Fibroblast of skin of right quadriceps (primary cell): ENCODE results near the gene TTLL11.
A peak's percentile ranks its signal among the peaks of the same experiment; 100 is the strongest.

Experiments
- DNase-seq: peaks from one replicate; pipeline ENCODE4 v3.0.0-alpha.2; 2013

Gene TTLL11

GRCh38 chr9:121844098-121844497 lies 249.0 kb downstream of the TTLL11 start:
- no peak for DNase-seq

GRCh38 chr9:121842612-121842978 lies 250.5 kb downstream of the TTLL11 start:
- DNase-seq: peak; percentile 73

- peak; percentile 32 for DNase-seq
These were observed 251.1 kb downstream of the TTLL11 start for GRCh38 chr9:121841771-121842611.

- DNase-seq: no peak
These were observed 252.0 kb downstream of the TTLL11 start for GRCh38 chr9:121840838-121841760.

- DNase-seq: no peak
These were observed 253.2 kb downstream of the TTLL11 start for GRCh38 chr9:121839726-121840500.

GRCh38 chr9:121838746-121839669 lies 254.1 kb downstream of the TTLL11 start:
- DNase-seq: no peak

GRCh38 chr9:121837113-121837961 lies 255.8 kb downstream of the TTLL11 start:
- no peak for DNase-seq

- DNase-seq: no peak
These were observed 256.7 kb downstream of the TTLL11 start for GRCh38 chr9:121836366-121836885.

GRCh38 chr9:121835587-121836365 lies 257.3 kb downstream of the TTLL11 start:
- DNase-seq: no peak

- DNase-seq: no peak
These were observed 260.0 kb downstream of the TTLL11 start for GRCh38 chr9:121833061-121833460.

GRCh38 chr9:121831869-121832268 lies 261.2 kb downstream of the TTLL11 start:
- DNase-seq: no peak

GRCh38 chr9:121830441-121831140 lies 262.5 kb downstream of the TTLL11 start:
- DNase-seq: no peak

GRCh38 chr9:121827251-121827967 lies 265.7 kb downstream of the TTLL11 start:
- DNase-seq: no peak

GRCh38 chr9:121826711-121827110 lies 266.4 kb downstream of the TTLL11 start:
- no peak for DNase-seq

- no peak for DNase-seq
These were observed 267.9 kb downstream of the TTLL11 start for GRCh38 chr9:121825031-121825691.

- no peak for DNase-seq
These were observed 268.5 kb downstream of the TTLL11 start for GRCh38 chr9:121824651-121825030.

- no peak for DNase-seq
These were observed 269.5 kb downstream of the TTLL11 start for GRCh38 chr9:121823451-121824169.
